Astrocyte of the hippocampus (primary cell): Measurements from ENCODE around the gene REST.

Source experiments
- DNase-seq: peaks from one replicate; pipeline ENCODE4 v3.0.0; 2011; ENCODE audit warnings: low read depth, low spot score

REST gene

DNA sequence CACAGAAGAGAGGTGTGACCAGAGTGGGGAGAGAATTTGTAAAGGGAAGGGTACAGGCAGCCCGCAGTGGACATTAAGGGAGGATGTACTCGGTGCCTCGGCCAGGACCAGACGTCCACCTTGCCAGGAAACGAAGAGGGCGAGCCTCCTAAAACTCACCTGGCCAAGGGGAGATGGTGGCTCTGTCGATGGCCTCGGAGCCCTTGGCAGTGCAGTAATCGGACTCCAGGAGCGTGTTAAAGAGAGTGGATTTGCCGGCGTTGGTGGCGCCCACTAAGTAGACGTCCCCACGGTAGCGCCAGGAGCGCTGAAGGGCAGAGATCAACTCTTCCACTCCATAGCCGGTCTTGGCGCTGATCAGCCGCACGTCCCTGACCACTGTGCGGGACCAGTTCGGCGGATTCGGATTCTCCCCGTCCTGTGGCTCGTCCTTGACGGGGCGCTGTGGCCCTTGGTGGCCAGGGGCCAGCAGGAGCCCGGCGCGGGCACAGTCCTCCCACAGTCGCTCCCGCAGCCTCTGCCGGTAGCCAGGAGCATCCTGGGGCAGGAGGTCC, 68.7 kb downstream of the REST start:
- peak; percentile 42 for DNase-seq

DNA sequence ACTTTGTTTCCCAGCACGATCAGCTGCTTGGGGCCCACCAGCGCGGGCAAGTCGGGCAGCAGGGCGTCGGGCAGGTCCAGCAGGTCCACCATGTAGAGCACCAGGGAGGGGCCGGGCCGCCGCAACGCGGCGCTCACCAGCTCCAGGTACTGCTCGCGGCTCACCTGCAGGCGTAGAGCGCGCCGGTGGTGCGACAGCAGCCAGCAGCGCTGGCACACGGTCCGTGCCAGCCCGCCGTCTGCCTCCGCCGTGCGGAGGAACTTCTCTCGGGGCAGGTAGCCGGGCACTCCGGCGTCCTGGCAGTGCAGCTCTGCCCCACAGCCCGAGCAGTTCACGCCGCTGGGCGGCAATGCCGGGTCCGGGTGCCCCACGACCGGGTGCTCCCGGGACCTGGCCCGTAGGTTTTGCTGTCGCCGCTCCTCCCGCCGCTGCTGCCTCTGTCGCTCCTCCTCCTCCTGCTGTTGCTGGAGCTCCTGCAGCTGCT, 69.2 kb downstream of the REST start:
- DNase-seq, result no peak

DNA sequence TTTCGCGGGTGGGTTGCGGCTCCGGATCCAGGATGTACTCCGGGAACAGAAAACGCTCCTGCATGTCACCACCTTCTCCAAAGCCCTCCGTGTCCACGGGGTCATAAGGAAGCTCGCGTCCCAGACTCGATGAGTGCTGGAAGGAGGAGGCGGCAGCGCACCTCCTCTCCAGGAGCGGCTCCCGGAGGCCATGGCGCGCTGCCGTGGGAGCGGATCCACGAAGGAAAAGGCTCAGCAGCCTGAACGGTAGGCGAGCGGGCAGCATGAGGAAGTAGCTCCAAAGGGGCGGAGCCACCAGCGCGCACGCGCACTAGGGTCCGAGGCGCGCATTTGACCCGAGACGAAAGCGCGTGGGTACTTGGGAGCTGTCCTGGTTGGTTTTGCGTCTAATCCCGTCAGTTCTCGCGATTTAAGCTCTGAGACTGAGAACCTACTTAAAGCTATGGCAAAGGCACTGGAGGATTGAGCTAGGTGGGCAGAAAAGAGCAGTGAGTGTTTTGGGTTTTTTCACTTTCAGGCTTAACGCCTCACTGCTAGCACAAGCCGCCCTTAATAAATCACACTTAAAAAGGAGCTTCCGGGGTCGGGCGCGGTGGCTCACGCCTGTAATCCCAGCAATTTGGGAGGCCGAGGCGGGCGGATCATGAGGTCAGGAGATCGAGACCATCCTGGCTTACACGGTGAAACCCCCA, 69.8 kb downstream of the REST start, which contains the start of gene NOA1:
TSS of gene NOA1 (minus strand) at position 286 of the 692 bp plus-strand sequence. CDS start at position 265, 21 bp downstream.
- peak; percentile 100 for DNase-seq

DNA sequence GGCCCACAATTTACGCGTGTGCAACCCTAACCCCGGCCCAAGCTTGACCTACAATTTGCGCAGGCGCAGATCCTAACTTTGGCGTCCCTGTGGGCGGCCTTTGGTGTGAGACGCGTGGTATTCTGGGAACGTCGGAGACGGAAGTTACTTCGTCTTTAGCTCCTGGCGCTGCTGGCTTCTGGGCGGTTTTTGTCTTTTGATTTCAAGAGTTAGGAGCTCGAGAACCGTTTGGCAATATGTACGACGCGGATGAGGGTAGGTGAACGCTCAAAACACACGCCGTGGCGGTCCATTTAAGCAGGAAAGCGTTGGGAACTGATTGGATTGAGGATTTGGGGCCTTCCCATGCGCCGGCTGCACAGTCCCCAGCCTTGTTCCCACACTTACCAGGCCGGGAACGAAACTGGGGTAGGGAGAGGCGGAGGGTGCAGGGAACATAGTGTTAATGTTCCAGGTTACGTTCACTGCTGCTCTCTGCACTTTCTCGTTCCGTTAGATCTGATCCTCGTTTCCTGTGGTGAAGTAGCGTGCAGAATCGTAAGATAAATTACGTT, 71.1 kb downstream of the REST start, which contains the start of gene POLR2B:
TSS of gene POLR2B (plus strand) at position 147 of the 554 bp plus-strand sequence. CDS start at position 237, 90 bp downstream.
- DNase-seq, result peak; percentile 93

DNA sequence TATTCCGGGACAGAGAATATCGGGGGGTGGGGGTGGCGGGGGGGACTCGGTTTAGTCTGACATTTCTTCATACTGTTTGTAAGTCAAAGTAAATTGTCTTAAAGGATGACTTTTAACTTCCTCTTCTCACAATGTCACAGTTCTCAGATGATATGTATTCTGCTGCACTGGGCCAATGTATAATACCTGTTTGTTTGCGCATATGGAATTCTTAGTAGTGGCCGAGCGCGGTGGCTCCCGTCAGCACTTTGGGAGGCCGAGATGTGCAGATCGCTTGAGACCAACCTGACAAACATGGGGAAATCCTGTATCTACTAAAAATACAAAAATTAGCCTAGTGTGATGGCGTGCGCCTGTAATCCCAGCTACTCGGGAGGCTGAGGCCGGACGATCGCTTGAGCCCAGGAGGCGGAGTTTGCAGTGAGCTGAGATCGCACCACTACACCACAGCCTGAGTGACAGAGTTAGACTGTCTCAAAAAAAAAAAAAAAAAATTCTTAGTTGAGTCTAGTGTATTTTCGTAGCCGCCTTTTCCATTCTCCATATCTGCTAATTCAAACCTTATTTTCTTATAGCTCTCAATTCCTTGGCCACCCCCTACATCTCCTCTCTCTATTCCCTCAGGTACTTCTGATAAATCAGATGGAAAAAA, 71.8 kb downstream of the REST start:
- DNase-seq, result peak; percentile 46

DNA sequence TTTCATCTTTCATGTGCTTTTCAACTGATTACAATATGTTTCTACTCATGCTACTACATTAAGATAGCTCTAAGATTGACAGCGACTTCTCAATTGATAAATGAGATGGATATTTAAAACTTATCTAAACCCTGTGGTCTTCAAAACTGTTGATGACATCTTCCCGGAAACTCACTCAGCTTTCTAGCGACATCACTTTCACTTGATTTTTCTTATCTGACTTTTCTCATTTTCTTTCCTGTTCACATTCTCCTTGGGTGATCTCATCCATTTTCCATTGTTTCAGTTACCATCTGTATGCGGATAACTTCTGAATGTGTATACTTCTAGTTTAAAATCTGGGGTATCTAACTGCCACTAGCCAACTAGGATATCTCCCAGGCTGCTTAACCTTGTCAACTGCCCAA, 74.1 kb downstream of the REST start:
- DNase-seq, result peak; percentile 56

DNA sequence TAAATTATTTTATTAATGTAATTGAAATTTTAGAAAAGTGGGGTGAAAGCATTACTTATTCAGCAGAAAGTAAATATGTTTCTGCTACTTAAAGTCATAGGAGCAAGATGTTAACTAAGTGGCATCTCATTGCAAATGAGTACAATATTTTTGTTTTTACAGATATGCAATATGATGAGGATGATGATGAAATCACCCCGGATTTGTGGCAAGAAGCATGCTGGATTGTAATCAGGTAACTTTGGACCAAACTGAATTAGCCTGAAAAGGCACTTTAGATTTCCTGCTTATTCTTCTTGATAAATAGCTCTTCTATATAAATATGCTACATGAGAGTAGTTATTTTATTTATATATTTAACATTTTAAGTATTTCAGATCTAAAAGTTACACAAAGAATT, 78.5 kb downstream of the REST start:
- no peak for DNase-seq

DNA sequence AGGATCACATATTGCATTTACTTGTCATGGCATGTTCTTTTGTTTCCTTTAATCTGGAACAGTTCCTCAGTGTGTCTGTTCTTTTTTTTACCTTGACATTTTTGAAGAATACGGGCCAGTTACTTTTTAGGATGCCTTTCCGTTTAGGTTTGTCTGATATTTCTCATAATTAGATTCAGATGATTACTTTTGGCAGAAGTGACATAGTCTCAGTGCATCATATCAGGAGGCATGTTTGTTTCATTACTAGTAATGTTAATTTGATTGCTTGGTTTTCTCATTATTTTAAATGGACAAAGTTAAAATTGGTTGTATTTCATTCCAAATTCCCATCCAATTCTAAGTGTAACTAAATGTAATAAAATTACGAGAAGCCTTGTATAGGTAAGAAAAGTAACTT, 79.3 kb downstream of the REST start:
- no peak for DNase-seq

DNA sequence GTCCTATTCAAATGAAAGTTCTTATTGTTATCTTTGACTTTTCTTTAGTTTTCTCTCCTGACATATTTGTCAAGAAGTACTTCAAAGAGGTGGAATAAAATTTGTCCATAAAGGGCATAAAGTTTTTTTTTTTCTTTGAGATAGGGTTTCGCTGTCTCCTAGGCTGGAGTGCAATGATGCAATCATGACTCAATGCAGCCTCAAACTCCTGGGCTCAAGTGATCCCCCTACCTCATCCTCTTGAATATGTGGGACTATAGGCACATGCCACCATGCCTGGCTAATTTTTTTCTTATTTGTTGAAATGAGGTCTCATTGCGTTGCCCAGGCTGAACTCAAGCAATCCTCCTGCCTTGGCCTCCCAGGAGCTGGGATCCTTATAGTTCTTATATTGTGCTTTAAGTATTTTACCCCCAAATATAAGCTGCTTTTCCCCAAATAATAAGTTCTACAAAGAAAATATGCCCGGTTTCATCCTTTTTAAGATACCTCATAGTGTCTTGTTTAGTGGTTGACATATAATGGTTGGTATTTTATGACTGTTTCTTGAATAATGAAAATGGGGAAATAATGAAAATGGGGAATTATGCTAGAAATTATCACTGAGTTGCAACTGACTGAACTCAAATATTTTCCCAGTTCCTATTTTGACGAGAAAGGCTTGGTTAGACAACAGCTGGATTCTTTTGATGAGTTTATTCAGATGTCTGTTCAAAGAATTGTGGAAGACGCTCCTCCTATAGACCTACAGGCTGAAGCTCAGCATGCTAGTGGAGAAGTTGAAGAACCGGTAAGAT, 82.6 kb downstream of the REST start:
- peak; percentile 23 for DNase-seq

DNA sequence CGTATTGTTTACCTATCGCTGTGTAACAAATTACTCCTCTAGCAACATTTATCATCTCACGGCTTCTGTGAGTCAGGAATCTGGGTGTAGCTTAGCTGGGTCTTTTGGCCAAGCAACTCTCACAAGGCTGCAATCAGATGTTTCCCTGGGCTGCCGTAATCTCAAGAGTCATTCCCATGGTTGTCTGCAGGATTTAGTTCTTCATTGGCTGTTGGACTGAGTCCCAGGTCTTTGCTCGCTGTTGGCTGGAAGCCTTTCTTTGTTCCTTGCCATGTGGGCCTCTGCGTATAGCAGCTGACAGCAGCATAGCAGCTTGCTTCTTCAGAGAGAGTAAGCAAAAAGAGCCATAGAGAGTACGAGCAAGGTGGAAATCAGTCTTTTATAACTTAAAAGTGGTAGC, 87.8 kb downstream of the REST start:
- peak; percentile 97 for DNase-seq

DNA sequence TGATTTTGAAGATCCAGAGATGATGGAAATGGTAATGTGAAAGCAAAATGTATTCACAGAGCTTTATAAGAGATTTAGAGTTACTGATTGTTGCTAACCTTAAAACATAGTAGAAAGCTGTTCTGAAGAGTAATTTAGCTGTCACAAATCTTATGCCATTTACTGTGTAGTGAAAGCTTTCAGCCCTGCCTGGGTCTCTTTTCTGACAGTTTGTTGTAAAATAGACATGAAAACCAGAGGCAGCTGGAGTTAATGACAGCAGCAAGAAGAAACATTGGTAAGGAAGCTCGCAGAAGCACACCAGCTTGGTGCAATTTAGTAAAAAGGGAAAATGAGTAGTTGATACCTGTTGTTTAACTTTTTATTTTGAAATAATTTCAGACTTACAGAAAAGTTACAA, 92.1 kb downstream of the REST start:
- DNase-seq, result no peak

DNA sequence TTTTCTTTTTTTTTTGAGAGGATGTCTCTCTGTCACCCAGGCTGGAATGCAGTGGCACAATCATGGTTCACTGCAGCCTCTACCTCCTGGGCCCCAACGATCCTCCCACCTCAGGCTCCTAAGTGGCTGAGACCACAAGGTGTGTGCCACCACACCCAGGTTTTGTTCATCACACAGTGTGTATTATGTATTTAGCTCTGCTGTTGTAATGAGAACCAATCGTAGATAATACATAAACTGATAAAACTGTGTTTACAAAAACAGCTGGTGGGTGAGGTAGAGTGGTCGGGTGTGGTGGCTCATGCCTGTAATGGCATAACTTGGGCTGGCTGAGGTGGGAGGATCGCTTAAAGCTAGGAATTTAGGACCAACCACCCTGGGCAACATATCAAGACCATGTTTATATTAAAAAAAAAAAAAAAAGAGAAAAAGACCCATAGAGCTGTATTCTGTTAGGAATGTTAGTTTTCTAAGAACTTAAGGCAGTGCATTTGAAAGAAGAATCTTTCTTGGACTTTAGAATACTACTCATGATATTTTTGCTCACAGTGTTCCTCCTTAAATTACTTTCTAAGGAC, 105.9 kb downstream of the REST start:
- no peak for DNase-seq
